ENCODE data around the gene AK4.
"Not testable (repeated sequence)": the region's sequence is repeated elsewhere in the genome, so short reads cannot be mapped to it uniquely, and the experiment has no call there.

The AK4 gene

DNA sequence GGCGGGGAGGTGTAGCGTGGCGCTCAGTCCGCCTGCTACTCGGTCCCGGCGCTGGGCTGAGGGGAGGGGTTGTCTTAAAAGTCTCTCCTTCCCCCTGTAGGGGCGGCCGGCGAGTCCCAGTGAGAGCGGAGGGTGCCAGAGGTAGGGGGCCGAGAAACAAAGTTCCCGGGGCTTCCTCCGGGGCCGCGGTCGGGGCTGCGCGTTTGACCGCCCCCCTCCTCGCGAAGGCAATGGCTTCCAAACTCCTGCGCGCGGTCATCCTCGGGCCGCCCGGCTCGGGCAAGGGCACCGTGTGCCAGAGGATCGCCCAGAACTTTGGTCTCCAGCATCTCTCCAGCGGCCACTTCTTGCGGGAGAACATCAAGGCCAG, at the start of gene AK4:
Gene AK4, plus strand, starts transcription at position 26 of the 370 bp plus-strand sequence. Its CDS starts 205 bp downstream, at position 231.
- DNase-seq: not testable (repeated sequence)

DNA sequence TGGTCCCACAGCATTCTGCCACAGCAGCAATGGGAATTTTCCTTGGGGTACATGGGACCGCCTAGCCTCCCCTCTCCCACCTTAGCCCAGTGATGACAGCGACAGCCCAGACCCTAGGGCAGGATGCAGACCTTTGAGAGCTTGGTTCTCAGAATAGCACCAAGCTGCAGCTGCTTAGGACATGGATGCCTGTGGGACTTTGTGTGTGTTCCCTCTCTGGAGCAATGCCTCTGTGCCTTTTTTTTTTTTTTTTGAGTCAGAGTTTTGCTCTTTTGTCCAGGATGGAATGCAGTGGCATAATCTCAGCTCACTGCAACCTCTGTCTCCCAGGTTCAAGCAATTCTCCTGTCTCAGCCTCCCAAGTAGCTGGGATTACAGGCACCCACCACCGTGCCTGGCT, 44.2 kb upstream of the AK4 start:
- DNase-seq: no peak

DNA sequence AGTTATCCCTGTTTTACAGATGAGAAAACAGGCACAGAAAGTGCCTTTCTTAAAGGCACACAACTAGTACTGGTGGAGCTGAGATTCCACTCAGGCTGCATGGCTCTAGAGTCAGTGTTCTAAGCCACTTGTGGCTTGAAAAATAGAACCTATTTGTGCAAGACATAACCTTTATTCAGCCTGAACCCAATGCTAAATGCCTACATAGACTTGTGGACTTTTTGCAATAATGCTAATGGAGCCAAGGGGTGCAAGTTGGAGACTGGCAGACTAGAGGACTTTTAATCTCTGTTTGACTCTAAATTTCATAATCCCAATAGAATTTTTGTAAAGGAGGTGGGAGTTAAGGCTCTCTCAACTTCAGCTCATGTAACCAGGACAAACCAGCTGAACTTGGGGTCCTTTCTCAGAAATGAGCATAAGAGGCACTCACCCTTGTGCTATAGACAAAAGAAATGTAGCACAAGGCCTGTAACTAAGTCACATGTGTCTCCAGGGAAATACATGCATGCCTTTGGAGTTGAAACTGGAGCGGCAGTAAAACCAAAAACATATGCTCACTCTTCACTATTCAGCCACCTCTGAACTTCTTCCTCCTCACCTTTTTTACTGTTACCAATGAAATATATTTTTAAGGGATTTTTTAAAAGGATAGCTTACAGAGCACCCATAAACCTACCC, 43.0 kb upstream of the AK4 start:
- no peak for DNase-seq

DNA sequence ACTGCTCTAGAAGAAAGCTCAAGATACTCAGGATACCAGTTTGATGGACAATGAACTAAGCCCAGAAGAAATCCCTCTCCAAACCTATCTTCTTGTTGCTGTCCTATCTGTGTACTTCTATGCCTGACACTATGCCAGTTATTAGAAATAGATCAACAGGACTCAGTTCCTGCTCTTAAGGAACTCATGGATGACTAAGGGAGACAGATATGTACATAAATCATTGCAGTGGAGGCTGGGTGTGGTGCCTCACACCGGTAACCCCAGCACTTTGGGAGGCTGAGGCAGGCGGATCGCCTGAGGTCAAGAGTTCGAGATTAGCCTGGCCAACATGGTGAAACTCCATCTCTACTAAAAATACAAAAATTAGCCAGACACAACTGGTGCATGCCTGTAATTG, 42.4 kb upstream of the AK4 start:
- DNase-seq: no peak

DNA sequence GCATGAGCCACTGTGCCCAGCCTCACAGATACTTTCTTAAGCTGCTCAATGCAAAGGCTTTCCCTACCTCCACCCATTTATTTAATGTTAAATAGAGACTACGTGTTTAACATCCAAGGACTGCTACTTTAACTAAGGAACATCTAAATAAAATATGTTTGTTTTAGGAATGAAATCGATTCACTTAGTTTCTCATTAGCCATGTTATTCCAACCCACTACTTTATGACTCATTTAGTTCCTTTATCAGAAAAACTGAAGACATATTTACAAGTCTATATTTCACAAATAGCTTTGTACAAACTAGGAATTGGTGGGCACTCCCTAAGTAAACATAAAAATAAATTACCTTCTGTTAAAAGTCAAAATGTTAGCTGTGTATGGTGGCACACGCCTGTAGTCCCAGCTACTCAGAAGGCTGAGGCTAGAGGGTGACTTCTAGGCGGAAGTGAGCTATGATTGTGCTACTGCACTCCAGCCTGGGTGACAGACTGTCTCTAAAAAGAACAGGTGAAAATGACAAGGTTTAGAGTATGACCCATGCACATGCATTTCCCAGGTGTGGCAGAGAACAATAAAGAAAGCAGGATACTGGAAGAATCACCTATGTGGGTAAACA, 39.9 kb upstream of the AK4 start:
- peak; percentile 78 for DNase-seq

DNA sequence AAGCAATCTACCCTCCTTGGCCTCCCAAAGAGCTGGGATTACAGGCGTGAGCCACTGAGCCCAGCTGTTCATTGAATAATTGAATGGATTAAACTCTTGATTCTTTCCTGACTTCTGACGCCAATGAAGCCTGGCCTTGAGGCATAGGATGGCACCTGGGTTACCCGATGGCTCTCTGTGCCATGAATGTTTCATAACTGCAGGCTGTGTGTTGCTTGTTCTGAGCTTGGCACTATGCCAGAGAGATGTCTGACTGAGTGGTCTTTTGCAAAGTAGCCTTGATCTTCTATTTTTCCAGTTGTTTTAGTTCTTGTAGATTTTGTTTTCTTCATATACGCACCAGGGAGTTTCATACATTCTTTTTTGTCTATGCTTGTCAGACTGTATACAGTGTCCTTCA, 38.5 kb upstream of the AK4 start:
- DNase-seq: peak; percentile 5

DNA sequence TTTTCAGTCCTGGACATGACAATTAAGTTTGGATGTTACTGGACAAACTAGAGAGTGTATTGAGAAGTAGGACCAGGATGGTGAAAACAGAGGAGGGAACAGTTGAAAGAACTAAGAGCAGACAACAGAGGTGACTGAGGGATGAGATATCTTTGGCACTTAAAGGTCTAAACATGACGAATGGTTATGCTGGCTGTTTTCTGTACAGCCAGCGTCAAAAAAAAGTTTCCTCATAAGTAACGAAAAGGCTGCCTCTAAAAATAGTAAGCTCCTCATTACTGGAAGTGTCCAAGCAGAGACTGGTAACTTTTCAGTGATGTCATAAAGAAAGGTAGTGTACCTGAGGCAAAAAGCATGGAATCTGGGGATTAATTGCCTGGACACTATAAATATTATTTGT, 35.2 kb upstream of the AK4 start:
- DNase-seq: no peak

DNA sequence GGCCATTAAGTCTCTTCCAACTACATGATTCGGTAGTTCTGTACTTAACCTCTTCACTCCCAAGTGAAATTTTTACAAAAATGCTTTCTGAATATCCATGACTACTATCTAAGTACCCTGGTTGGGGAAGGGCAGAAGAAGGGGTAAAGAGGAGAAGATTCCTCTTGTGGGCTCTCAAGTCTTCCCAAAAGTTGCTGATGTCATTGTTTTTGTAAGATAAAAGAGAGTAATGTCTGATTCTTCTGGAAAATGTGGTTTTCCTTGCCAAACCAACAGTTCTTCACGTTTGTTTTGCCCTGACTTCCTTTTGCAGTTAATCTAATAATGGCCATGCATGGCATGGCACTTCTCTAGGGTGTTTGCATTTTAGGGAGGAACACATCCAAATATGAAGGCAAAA, 34.7 kb upstream of the AK4 start:
- no peak for DNase-seq

DNA sequence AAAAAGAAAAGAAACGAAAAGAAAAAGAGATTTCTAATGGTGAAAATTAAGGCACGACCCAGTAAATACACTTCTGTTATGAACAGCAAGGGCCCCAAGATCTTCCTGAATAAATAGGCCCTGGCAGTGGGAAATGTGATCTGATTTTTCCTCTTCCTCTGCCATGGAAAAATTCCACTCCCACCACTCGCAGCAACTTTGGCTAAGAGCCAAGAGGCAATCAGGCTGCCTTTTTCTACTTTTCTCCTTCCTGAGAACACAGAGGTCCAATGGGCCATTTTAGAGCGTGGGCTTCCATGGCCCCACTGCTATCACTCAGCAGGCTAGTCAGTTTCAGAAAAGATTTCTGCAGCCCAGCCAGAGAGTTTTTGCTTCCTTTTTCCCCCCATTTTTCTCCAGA, 33.7 kb upstream of the AK4 start:
- DNase-seq: peak; percentile 55

DNA sequence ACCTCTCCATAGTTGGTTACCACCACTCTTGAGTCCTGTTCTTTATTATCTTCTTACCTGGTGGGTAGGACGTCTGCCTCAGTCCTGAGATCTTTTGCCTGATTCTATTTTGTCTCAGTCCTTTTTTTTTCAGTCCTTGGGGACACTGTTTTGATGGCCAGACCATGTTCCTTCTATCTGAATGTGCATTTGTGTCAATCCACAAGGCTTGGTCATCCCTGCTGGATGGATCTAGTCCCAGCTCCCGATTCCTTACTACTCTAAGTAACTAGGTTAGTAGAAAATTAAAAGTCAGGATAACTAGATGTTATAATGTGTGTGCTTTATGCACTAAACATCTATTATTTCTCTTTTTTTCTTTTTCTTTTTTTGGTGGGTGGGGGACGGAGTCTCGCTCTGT, 28.1 kb upstream of the AK4 start:
- DNase-seq: no peak

DNA sequence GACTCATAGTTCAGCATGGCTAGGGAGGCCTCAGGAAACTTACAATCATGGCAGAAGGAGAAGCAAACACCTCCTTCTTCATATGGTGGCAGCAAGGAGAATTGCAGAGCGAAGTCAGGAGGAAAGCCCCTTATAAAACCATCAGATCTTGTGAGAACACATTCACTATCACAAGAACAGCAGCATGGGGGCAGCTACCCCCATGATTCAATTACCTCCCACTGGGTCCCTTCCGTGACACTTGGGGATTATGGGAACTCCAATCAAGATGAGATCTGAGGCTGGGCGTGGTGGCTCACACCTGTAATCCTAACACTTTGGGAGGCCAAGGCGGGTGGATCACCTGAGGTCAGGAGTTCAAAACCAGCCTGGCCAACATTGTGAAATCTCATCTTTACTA, 18.9 kb upstream of the AK4 start:
- DNase-seq: not testable (repeated sequence)

DNA sequence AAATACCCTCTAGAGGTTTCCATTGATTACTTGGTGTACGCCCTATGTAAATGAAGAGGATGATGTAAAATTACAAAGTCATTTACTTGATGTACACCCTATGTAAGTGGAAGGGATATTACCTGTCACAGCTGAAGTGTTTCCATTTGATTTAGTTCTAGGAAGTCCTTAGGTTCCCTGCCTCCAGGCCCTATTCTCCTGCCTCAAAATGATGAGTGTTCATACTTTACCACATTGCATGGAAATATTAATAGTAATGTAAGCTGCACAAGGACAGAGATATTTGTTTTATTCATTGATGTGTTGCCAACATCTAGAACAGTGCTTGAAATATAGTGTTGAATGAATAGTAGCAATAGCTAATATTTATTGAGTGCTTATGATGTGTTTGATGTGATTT, 9.5 kb upstream of the AK4 start:
- no peak for DNase-seq

DNA sequence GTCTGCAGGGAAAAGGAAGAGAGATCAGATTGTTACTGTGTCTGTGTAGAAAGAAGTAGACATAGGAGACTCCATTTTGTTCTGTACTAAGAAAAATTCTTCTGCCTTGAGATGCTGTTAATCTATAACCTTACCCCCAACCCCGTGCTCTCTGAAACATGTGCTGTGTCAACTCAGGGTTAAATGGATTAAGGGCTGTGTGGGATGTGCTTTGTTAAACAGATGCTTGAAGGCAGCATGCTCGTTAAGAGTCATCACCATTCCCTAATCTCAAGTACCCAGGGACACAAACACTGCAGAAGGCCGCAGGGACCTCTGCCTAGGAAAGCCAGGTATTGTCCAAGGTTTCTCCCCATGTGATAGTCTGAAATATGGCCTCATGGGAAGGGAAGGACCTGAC, 8.2 kb upstream of the AK4 start:
- not testable (repeated sequence) for DNase-seq

DNA sequence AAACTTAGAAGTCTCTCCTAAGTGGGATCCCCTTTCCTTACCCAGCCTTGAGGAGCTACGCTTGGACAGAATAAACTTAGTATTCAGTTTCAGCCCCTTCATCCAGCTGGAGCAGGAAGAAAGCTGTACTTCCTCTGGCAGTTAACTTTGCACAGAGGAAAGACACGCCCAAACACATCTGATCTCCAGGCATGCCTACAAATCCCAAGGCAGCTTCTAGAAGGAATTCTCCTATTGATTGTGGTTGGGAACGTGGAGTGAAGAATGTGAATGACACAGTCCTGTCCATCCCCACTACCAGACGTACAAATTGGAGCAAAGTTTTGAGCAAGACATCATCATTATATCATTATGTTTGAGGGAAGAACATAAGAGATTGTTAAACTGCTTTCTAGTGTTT, 6.6 kb upstream of the AK4 start:
- no peak for DNase-seq

DNA sequence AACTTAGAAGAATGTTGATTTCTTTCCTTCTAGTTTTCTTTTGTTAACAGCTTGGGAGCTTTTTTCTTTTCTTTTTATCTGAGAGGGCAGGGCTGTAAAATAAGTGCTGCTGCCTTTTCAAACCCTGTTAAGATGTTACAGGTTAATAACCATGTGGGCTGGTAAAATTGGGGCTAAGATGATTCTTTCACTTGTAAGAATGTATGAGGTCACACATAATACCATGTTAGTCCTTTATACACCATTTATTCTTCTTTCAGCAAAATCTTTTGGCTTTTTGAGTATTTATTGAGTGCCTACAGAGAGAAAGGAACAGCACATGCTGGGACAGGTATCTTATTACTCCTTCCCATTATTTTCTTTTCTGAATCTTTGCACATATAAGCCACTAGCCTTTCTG, 6.1 kb upstream of the AK4 start:
- no peak for DNase-seq

DNA sequence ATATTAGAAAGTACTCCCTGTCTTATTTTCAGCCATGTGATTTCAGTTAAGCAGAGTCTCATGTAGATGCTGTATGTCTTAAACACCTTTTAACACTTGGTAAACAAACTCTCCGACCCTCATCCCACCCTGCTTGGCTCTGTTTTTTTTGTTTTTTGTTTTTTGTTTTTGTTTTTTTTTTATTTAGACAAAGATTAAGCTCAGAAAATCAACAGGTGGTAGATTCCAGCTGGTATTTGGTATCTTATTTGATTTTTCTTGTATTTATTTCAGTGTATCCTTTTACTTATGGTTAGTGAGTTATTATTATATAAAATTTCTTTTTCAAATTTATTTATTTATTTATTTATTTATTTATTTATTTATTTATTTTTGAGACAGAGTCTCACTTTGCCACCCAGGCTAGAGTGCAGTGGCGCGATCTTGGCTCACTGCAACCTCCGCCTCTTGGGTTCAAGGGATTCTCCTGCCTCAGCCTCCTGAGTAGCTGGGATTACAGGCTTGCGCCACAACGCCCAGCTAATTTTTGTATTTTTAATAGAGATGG, 4.8 kb upstream of the AK4 start:
- not testable (repeated sequence) for DNase-seq

DNA sequence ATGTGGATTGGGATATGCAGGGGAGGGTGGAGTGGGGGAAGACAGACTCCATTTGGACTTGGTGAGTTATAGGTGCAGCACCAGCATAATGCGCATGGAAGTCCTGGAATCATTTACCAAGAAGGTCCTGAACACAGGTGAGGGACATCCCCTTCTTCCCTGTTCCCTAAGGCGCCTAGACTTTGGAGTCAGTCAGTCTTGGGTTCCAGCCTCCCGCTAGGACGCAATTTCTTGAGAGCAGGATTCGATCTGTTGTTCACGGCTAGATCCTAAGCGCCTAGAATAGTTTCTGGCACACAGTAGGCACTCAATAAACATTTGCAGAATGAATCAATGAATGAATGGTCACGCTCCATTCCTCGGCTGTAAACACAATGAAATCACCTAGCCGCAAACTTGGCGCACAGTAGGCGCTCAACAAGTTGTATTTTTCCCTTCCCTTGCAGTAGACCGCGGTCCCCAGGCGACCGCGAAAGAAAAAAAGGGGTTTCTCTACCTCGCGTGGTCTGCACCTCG, 1.0 kb upstream of the AK4 start:
- DNase-seq: no peak

DNA sequence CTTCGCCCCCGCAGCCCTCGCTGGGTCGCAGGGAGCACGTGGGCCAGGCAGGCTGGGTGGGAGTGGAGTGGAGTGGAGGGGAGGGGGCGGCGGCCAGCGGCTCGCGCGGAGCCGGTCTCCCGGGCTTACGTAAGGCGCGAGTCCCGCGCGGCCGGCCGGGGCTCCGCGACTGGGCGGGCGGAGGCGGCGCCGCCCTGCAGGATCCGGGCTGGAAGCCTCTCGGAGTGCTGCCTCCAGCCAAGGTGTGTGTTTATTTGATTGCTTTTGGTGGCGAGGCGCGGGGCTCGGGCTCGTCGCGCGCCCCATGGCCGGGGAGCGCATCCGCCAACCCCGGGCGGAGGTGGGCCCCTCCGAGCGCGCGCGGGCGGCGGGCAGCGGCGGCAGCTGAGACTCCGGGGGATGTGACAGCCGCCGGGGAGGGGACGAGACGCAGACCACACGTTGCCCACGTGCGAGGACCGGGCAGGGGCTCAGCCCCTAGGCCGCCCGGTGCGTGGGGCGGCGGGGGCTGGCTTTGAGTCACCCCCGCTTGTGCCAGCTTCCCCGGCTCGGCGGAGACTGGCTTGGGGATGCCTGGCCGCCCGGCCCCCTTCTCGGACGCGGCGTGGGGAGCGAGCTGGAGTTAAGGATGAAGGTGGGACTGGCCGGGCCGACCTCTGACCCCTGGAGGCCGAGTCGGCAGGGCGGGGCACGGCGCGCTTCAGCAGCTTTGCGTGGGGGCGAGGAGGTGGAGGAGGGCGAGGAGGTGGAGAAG, 402 bp upstream of the AK4 start:
- DNase-seq: no peak

DNA sequence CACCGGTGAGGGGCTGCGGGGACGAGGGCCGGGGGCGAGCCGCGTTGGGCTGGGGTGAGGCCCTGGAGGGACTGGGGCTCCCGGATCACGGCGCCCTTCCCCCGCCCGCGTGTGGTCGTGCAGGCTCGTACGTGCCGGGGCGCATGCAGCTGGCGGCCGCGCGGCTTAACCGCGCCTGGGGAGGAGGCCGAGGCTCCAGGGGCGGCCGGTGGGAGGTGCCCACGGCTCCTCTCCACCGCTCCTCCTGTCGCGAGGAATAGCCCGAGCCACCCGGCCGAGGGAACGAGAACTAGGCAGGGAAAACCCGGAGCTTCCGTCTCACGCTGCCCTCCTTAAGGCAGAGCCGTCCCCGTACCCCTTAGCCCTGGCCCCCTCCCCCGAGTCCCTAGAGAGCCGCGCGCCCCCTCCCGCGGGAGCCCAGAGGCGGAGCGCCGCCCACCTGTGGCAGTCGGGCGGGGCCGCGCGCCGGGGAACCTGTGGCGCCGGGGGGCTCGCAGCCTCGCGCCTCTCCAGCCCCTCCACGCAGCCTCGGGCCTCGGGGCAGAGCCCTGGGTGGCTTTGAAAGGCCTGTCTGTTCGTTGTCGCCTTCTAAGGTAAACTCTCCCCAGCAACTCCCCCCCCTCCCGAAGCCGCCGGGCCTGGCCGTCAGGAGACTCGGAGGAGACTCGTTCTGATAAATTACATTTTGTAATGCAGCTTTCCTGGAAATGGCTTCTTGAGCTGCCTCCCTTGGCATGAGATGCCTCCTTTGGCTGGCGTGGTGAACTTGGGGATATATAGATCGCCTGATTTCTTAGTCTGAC, 746 bp downstream of the AK4 start:
- peak; percentile 51 for DNase-seq

DNA sequence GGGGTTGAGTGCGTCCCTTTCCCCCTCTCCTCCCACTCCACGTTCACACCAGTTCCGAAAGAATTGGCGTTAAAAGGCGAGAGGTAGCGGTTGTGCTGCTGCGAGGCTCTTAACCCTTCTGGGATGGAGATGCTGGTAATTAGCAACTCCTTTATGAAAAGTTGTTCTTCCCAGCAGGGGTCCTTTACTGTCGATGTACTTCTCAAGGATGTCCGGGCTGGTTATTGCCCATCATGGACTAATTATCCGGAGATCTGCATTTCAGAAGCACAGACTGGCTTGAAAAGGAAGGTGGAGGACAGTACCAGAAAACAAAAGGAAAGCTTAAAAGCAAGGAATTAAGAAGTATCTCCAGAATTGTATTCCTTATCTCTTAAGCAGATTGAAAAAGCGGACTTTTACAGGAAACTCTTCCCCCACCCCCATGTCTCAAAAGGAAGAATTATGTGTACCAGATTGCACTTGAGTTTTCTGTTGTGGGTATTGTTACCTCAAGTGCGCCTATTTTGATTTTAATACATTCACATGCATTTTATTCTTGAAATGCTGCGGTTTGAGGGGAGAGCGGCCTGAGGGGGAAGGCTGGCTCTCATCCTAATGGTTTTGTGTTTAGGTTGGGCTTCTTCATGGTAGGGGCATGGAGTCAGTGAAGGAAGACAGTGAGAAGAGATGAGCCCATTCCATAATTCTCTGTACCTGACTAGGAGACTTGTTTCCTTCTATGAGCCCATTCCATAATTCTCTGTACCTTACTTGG, 1.5 kb downstream of the AK4 start:
- no peak for DNase-seq

DNA sequence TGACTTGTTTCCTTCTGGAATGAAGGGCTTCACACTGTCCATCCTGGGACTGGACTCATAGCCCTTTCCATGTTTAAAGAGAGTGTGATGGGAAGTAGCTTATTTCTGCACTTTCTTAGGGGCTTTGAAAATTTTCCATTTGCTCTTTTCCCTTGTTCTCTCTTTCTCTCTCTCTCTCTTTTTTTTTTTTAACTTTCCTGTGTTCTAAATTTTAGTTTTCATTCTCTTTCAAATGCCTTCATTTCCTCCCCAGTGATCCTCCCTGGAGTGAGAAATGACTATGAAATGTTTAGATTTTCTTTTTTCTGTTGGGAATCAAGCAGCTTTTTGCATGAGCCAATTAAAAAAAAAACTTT, 2.1 kb downstream of the AK4 start:
- no peak for DNase-seq

DNA sequence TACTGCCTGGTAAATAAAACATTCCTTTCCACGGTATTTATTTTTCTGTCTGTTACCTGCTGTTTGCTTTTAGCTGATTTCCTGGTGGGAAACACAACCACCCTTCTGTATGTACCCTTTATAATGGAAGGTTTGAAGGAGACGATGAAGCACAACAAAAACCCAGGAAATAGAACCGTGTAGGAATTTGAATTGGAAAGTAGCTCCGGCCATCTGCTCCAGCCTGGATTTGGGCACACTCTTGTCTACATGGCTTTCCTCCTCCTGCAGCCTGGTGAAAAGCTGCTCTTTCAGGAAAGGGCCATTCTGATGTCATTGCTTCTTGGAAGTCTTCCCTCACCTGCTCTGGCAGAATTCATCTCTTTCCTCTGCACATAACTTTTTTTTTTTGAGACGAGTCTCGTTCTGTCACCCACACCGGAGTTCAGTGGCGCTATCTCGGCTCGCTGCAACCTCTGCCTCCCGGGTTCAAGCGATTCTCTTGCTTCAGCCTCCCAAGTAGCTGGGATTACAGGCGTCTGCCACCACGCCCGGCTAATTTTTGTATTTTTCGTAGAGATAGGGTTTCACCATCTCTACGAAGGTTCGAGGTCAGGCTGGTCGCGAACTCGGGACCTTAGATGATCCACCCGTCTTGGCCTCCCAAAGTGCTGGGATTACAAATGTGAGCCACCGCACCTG, 2.7 kb downstream of the AK4 start:
- no peak for DNase-seq

Data from COR-L47 (cell line).